ENCODE data around the gene CFAP251. TPM values are rescaled to one million over a fixed set of nuclear protein-coding genes. Genes with fewer than 3 reads are reported as not detected.
"Not testable (repeated sequence)": the region's sequence is repeated elsewhere in the genome, so short reads cannot be mapped to it uniquely, and the experiment has no call there.

Gene CFAP251
- total RNA-seq, result 4.5 TPM

- DNase-seq, result peak; percentile 95
These were observed at the start of gene CFAP251 for GRCh38 chr12:121917950-121918678. TSS of gene CFAP251 (plus strand) at chr12:121918592. CDS start at chr12:121921306, 2,714 bp downstream.

DNA sequence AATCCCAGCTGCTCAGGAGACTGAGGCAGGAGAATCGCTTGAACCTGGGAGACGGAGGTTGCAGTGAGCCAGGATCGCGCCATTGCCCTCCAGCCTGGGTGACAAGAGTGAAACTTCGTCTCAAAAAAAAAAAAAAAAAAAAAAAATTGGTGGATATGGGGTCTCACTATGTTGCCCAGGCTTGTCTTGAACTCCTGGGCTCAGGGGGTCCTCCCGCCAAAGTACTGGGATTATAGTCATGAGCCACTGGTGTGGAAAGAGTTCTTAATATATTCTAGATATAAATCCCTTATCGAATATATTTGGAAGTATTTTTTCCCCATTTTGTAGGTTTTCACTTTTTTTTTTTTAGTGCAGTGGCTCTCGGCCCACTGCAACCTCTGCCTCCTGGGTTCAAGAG, 49.2 kb upstream of the CFAP251 start:
- DNase-seq, result not testable (repeated sequence)

GRCh38 chr12:121871467-121871866, 46.9 kb upstream of the CFAP251 start:
- no peak for DNase-seq

DNA sequence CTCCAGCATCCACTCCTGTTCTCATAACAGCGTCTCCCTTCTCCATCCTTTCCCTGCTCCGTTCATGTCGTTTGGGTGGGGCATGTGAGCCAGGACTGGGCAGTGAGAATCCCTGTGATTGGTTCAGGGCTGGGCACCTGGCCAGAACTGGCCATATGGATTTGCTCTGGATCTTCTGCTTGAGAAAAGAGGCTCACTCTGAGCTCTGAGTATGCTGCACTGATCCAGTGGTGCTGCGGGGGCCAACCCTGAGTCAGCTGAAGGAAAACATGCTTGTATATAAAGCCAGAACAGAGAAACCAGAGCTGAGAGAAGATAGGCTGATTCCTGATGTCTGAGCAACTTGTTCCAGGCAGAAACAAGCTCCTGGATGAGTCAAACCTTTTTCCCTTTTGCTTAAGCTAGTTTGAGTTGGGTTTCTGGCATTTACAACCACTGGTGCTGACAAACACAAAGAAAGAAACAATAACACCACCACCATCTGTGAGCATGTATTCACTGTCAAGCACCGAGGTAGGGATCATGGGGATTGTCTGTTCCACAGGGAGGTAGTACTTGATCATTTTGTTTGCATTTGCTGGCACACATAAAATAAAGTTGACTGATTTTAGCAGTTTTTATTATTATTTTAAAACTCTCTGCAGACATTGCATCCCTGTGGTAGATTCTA, 45.7 kb upstream of the CFAP251 start:
- peak; percentile 88 for DNase-seq

DNA sequence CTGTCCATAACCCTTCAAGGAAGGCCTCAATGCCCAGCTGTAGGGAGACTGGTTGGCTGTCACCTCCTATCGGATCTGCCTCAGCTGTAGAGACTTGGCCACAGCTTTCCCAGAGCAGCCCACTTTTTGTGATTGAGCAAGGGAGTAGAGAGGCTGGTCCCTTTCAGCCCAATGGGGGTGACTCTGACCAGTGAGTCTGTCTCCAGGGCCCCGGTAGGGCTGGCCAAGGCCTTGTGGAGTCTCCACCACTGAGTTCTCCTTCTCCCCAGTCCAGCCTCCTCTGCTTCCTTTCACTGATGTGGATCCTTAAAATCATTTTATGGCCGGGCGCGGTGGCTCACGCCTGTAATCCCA, 45.2 kb upstream of the CFAP251 start:
- no peak for DNase-seq

GRCh38 chr12:121874071-121874470, 44.3 kb upstream of the CFAP251 start:
- DNase-seq, result no peak

DNA sequence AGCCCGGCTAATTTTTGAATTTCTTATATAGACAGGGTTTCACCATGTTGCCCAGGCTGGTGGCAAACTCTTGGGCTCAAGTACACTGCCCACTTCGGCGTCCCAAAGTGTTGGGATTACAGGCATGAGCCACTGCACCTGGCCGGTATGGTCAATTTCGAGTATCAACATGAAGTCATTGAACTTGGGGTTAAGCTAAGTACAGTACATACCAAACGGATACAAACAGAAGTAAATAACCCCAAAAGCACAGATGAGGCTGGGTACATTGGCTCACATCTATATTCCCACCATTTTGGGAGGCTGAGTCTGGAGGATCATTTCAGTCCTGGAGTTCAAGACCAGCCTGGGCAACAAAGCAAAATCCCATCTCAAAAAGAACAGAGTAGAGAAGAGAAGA, 42.8 kb upstream of the CFAP251 start:
- DNase-seq, result no peak

DNA sequence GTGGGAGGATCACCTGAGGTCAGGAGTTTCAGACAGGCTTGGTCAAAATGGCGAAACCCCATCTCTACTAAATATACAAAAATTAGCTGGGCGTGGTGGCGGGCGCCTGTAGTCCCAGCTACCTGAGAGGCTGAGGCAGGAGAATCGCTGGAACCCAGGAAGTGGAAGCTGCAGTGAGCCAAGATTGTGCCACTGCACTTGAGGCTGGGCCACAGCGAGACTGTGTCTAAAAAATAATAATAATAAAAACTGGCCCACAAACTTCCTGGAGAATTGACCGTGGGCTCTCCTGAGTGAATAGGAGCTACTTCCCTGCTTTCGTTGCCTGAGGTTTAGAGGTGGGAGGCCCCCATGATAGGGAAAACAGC, 42.3 kb upstream of the CFAP251 start:
- not testable (repeated sequence) for DNase-seq

DNA sequence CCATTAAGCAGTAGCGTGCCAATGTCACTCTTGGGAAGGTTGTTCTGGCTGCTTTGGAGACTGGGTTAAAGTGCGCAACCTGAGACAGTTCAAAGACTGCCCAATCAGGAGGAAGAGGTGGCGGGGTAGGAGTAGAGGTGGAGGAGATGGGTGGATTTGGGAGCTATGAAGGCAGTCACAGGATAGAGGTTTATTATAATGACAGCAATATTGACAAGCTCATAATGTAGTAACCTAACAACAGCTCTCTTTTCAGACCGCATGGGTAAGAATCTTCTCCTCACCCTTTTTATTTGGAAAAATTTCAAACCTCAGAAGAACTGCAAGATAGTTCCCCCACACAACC, 35.1 kb upstream of the CFAP251 start:
- DNase-seq, result no peak

GRCh38 chr12:121885129-121885528, 33.3 kb upstream of the CFAP251 start:
- not testable (repeated sequence) for DNase-seq

DNA sequence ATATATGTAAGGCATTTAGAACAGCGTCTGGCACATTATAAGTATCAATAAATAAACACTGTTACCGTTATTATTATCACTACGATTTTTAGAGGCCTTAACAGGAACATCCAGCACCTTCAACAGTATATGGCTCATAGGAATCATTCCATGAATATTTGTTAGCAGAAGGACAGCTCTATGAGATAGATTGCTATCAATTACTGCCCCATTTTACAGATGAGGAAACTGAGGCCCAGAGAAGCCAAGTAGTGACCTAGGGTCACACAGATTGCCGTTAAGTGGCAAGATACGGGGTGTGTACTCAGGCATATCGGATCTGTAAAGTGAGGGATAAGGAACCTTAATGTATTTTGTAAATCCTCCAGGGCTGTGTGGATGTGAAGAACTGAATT, 30.3 kb upstream of the CFAP251 start:
- no peak for DNase-seq

- peak; percentile 99 for DNase-seq
These were observed 29.7 kb upstream of the CFAP251 start, which contains the start of gene PSMD9 for GRCh38 chr12:121888478-121889273. TSS of gene PSMD9 (plus strand) at chr12:121888790. CDS start at chr12:121888857, 67 bp downstream.

DNA sequence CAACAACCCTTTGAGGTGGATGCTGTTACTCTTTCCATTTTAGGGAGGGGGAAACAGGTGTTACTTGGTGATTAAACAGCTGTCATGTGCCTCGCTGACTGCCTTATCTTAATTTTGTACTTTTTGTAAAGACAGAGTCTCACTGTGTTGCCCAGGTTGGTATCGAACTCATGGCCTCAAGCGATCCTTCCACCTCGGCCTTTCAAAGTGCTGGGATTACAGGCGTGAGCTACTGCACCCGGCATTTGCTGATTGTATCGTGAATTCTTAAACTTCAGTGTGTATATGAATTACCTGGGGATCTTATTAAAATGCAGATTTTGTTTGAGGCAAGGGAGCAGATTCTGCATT, 29.1 kb upstream of the CFAP251 start:
- DNase-seq, result no peak

- DNase-seq, result not testable (repeated sequence)
These were observed 28.7 kb upstream of the CFAP251 start for GRCh38 chr12:121889661-121890060.

- DNase-seq, result no peak
These were observed 25.5 kb upstream of the CFAP251 start for GRCh38 chr12:121892673-121893561.

- DNase-seq, result no peak
These were observed 24.4 kb upstream of the CFAP251 start for GRCh38 chr12:121893961-121894460.

DNA sequence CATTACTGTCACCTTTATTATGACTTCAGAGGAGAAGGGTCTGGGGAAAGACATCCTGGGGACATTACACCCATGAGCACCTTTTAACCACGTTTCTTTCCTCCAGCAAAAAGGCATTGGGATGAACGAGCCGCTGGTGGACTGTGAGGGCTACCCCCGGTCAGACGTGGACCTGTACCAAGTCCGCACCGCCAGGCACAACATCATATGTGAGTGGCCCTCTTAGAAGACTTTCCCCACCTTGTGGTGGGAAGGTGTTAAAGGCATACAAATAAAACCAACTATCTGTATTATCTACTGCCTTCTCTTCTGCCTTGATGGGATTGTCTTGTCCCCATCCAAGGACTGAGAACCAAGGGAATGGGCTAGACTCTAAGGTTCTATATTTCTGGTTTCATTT, 23.8 kb upstream of the CFAP251 start:
- DNase-seq, result peak; percentile 36

DNA sequence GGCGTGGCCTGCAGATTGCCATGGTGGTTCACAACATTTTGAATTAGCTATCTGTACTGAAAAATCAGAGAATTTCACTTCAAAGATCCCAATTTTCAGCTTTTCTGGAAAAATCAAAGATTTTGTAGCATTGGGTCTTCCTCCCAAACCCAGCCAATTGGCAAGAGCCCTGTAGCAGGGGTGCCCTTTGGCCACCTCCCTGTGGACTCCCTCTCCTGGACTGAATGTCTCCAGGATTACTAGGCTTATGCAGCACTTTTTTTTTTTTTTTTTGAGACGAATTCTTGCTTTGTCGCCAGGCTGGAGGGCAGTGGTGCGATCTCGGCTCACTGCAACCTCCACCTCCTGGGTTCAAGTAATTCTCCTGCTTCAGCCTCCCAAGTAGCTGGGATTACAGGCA, 20.1 kb upstream of the CFAP251 start:
- DNase-seq, result no peak

GRCh38 chr12:121899590-121899989, 18.8 kb upstream of the CFAP251 start:
- no peak for DNase-seq

DNA sequence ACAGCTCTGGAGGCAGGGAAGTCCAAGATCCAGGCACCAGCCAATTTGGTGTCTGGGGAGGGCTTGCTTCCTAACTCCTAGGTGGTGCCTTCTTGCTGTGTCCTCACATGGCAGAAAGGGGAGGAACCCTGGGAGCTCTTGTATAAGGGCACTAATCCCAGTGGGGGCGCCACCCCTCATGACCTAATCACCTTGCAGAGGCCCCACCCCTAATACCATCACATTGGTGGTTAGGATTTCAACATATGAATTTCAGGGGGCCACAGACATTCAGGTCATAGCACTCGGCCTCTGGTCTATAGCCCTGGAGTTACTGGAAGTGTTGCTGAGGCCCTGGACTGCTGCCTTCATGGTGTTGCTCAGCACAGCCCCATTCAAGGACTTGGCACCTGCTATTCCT, 15.2 kb upstream of the CFAP251 start:
- no peak for DNase-seq

GRCh38 chr12:121905746-121906145, 12.6 kb upstream of the CFAP251 start:
- DNase-seq, result no peak

- DNase-seq, result no peak
These were observed 9.7 kb upstream of the CFAP251 start for GRCh38 chr12:121908702-121909101.

All from tongue (tissue), 2 donors.